ENCODE measurements around the gene ASB4.

DNA sequence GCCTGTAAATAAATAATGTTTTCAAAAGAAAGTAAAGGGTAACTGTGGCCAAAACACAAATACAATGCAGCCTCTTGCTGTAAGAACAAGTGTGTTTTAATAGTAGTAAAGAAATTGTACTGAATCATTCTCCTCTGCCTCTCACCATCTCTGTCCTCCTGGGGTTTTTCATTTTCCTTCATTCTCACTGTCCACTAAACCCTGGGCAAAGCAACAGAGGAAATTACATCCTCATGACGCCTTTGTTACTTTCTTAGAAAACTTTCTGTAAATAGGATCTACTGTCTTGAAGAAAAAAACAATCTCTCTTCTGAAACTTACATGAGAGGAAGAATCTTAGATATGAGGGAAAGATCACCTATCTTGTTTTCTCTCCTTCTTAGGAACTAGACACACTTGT lies 54.6 kb downstream of the ASB4 start:
- TF ChIP-seq, protein P1, sequence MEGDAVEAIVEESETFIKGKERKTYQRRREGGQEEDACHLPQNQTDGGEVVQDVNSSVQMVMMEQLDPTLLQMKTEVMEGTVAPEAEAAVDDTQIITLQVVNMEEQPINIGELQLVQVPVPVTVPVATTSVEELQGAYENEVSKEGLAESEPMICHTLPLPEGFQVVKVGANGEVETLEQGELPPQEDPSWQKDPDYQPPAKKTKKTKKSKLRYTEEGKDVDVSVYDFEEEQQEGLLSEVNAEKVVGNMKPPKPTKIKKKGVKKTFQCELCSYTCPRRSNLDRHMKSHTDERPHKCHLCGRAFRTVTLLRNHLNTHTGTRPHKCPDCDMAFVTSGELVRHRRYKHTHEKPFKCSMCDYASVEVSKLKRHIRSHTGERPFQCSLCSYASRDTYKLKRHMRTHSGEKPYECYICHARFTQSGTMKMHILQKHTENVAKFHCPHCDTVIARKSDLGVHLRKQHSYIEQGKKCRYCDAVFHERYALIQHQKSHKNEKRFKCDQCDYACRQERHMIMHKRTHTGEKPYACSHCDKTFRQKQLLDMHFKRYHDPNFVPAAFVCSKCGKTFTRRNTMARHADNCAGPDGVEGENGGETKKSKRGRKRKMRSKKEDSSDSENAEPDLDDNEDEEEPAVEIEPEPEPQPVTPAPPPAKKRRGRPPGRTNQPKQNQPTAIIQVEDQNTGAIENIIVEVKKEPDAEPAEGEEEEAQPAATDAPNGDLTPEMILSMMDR (IDR thresholded peaks at IDR 0.05), result no peak
- no peak for TF ChIP-seq POLR2A (IDR thresholded peaks at IDR 0.05)

Measured in stomach (tissue), 4 donors.